CD4-positive, alpha-beta T cell (primary cell): ENCODE results near the gene MRNIP. TPM values are rescaled to one million over a fixed set of nuclear protein-coding genes. Genes with fewer than 3 reads are reported as not detected.
A peak's percentile ranks its signal among the peaks of the same experiment; 100 is the strongest.

Source experiments
- ATAC-seq: fragments of 200-7000 bp; cut with Tn5 transposase; one replicate; pipeline ENCODE4 v1.10.0; 2022; ENCODE audit warnings: mild to moderate bottlenecking; ENCODE audit not compliant: poor library complexity
- CTCF ChIA-PET: fragments of 350-600 bp; sonication (Branson Sonifier 250); formaldehyde crosslinking; loops from one replicate; lab custom pipeline; 2021; ENCODE audit warnings: antibody characterized with exemption, inconsistent platforms; lab: Charles Lee
- POLR2A ChIA-PET: fragments of 350-600 bp; sonication (Branson Sonifier 250); formaldehyde crosslinking; loops from one replicate; lab custom pipeline; 2021; ENCODE audit warnings: antibody characterized with exemption, inconsistent platforms; lab: Charles Lee
- DNase-seq, 14 experiments: peaks; one replicate each; pipeline ENCODE4 v3.0.0-alpha.2; 2013 to 2020; ENCODE audit warnings: mixed read lengths in 2 of 14
- H3K27ac ChIP-seq, 2 donors: one replicate each; pipeline versions ENCODE4 v1.5.1 to v1.7.0; 2013; ENCODE audit warnings: low read length in 2 of 2, low read depth in 1 of 2, mild to moderate bottlenecking in 1 of 2
- H3K27me3 ChIP-seq, 2 experiments: 1 replicate in 1 of 2; 2 replicates in 1 of 2; pipeline versions ENCODE4 v1.6.1 to v1.7.0; 2013; ENCODE audit warnings: low read length in 2 of 2, control low read depth in 1 of 2, mild to moderate bottlenecking in 1 of 2, moderate library complexity in 1 of 2; ENCODE audit not compliant: insufficient read depth in 2 of 2, control insufficient read depth in 1 of 2
- H3K36me3 ChIP-seq: one replicate; pipeline ENCODE4 v1.6.1; 2013; ENCODE audit warnings: low read length, control low read depth; ENCODE audit not compliant: insufficient read depth
- H3K4me1 ChIP-seq: one replicate; pipeline ENCODE4 v1.6.1; 2013; ENCODE audit warnings: low read length, control low read depth; ENCODE audit not compliant: insufficient read depth
- H3K4me3 ChIP-seq: one replicate; pipeline ENCODE4 v1.5.1; 2013; ENCODE audit warnings: mild to moderate bottlenecking, low read length, moderate library complexity
- H3K9me3 ChIP-seq, 2 experiments: 1 replicate in 1 of 2; 2 replicates in 1 of 2; pipeline versions ENCODE4 v1.6.1 to v1.7.0; 2013; ENCODE audit warnings: low read length in 2 of 2, mild to moderate bottlenecking in 2 of 2, control low read depth in 1 of 2, moderate library complexity in 1 of 2; ENCODE audit not compliant: control insufficient read depth in 1 of 2, insufficient read depth in 1 of 2
- H3K27ac Mint-ChIP-seq: one replicate; pipeline ENCODE4 v1.8.0; 2020; ENCODE audit warnings: mixed read lengths
- H3K27me3 Mint-ChIP-seq: one replicate; pipeline ENCODE4 v1.8.0; 2021; ENCODE audit warnings: mixed read lengths
- H3K36me3 Mint-ChIP-seq: one replicate; pipeline ENCODE4 v1.8.0; 2021; ENCODE audit warnings: low read depth, mixed read lengths
- H3K4me1 Mint-ChIP-seq: one replicate; pipeline ENCODE4 v1.8.0; 2021; ENCODE audit warnings: low read depth, mixed read lengths
- H3K4me3 Mint-ChIP-seq: one replicate; pipeline ENCODE4 v1.8.0; 2020; ENCODE audit warnings: mild to moderate bottlenecking, mixed read lengths
- H3K9me3 Mint-ChIP-seq: one replicate; pipeline ENCODE4 v1.8.0; 2020; ENCODE audit warnings: mixed read lengths
- intact Hi-C, 2 experiments: fragments of 100-400 bp; cut with DNase I in 1 of 2; cut with micrococcal nuclease in 1 of 2; formaldehyde crosslinking; loops; one replicate each; pipeline versions ENCODE4 v1.15.1 to v1.9.0; 2023 to 2025; cut with DNase I, micrococcal nuclease
- total RNA-seq, 174 experiments: library from RNA in 2 of 174; stranded (reverse) in 2 of 174; gene quantifications; one replicate each; pipeline ENCODE4 v1.2.3 and lab custom pipeline; 2021 to 2026
- TF ChIP-seq, protein P1 (sequence below): fragments of 200-600 bp; IDR thresholded peaks from one replicate; pipeline ENCODE4 v1.8.0; 2022; ENCODE audit warnings: antibody characterized with exemption, mild to moderate bottlenecking

Gene MRNIP
- total RNA-seq, 2 experiments from 2014 or later, result 31.8 to 32.8 TPM

DNA sequence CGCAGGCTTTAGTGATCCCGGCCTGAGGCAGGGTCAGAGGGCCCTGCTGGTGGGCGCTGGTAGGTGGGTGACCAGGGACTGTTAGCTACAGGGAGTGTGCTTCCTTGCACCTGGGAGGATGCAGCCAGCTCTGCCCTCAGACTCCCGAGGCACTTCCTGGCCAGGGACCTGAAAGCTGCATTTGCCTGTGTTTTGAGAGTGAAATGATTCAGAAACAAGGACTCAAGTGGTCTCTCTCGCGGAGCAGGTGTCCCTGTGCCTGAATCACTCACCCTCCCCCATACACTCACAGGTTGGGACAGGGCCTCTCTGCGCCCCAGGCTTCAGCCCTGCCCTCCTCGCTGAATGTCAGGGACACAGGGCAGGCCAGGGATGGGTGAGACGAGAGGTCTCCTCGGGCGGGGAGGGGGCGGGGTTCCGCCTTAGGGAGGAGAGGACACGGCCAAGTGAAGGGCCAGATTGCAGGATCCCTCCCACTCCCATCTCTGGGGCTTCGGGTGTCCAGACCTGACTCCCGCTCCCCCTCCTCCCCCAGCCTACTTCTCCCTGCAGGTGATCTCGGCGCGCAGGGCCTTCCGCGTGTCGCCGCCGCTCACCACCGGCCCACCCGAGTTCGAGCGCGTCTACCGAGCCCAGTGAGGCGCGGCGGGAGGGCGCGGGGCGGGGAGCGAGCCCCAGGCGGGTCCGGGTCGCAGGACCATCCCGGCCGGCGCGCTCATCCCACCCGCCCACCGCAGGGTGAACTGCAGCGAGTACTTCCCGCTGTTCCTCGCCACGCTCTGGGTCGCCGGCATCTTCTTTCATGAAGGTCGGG, 63.4 kb downstream of the MRNIP start:
- Histone ChIP-seq H3K27me3 (no peaks in the 10 kb centered on the region), H3K4me1 (peaks cover 38% of the 10 kb centered on the region), H3K9me3 (no peaks in the 10 kb centered on the region), H3K36me3 (peaks cover 21% of the 10 kb centered on the region), H3K4me3 (peak overlapping the region; percentile 43), H3K27ac (no peak overlapping the region)
- TF ChIP-seq, protein P1, sequence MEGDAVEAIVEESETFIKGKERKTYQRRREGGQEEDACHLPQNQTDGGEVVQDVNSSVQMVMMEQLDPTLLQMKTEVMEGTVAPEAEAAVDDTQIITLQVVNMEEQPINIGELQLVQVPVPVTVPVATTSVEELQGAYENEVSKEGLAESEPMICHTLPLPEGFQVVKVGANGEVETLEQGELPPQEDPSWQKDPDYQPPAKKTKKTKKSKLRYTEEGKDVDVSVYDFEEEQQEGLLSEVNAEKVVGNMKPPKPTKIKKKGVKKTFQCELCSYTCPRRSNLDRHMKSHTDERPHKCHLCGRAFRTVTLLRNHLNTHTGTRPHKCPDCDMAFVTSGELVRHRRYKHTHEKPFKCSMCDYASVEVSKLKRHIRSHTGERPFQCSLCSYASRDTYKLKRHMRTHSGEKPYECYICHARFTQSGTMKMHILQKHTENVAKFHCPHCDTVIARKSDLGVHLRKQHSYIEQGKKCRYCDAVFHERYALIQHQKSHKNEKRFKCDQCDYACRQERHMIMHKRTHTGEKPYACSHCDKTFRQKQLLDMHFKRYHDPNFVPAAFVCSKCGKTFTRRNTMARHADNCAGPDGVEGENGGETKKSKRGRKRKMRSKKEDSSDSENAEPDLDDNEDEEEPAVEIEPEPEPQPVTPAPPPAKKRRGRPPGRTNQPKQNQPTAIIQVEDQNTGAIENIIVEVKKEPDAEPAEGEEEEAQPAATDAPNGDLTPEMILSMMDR, result no peak
- intact Hi-C loops, result loop anchor here in 1 of 2 experiments (2.0 kb wide), 1 partner anchor 62 kb away; the partner anchor contains the start of gene MAML1
- Mint-ChIP-seq H3K4me1 (peaks cover 40% of the 10 kb centered on the region), H3K9me3 (no peaks in the 10 kb centered on the region), H3K27ac (peak overlapping the region; percentile 85), H3K4me3 (peak overlapping the region; percentile 82), H3K27me3 (no peaks in the 10 kb centered on the region), H3K36me3 (peaks cover 19% of the 10 kb centered on the region)
- POLR2A ChIA-PET, result interaction anchor here (0.6 to 4.6 kb wide), 11 partner anchors 11 to 172 kb away, joined by 3 to 23 read pairs (median 7); partner anchors contain the start of genes HNRNPH1, MAML1, MGAT4B and SQSTM1
- DNase-seq (peak in 3 of 14 experiments; percentile 20 to 47 (median 23)), ATAC-seq (no peak)
- CTCF ChIA-PET, result interaction anchor here (0.6 to 3.2 kb wide), 8 partner anchors 25 to 116 kb away, joined by 3 to 22 read pairs (median 4); partner anchors contain the start of genes MAML1 and SQSTM1

DNA sequence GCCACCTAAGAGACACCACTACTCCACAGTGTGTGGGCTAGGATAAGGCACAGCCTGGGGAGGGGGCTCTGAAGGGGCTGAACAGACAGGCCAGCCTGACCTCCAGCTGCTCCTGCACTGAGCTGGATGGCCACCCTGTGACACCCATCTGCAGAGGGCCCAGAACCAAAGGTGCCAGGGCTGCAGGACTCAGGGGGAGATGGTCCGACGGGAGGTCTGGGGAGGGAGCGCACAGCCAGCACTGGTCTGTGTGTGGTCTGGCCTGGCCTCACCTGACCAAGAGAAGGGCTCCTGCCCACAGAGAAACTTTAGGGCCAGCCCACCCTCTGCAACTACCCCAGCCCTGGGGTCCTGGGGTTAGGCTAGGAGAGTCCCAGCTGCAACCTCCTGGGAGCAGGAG, 64.0 kb downstream of the MRNIP start:
- TF ChIP-seq, protein P1, result no peak
- H3K27me3 Mint-ChIP-seq, result no peaks in the 10 kb centered on the region
- peaks cover 40% of the 10 kb centered on the region for H3K4me1 Mint-ChIP-seq
- Histone ChIP-seq H3K36me3 (peaks cover 17% of the 10 kb centered on the region), H3K4me1 (peaks cover 38% of the 10 kb centered on the region), H3K27me3 (no peaks in the 10 kb centered on the region), H3K9me3 (no peaks in the 10 kb centered on the region), H3K27ac (peak overlapping the region in 1 of 2 donors; percentile 48), H3K4me3 (peak overlapping the region; percentile 31)
- no peaks in the 10 kb centered on the region for H3K9me3 Mint-ChIP-seq
- H3K27ac Mint-ChIP-seq, result peak overlapping the region; percentile 85
- DNase-seq (peak in 1 of 14 experiments; percentile 28), ATAC-seq (no peak)
- H3K4me3 Mint-ChIP-seq, result peak overlapping the region; percentile 82
- intact Hi-C loops, result loop anchor here in 1 of 2 experiments (2.0 kb wide), 1 partner anchor 62 kb away; the partner anchor contains the start of gene MAML1
- ChIA-PET CTCF (interaction anchor here (1.4 to 3.2 kb wide), 2 partner anchors 32 to 34 kb away, joined by 4 to 22 read pairs; no protein-coding TSS in a partner anchor), POLR2A (interaction anchor here (0.6 to 4.6 kb wide), 8 partner anchors 11 to 171 kb away, joined by 3 to 23 read pairs (median 7); partner anchors contain the start of genes HNRNPH1, MGAT4B and SQSTM1)
- H3K36me3 Mint-ChIP-seq, result peaks cover 18% of the 10 kb centered on the region

DNA sequence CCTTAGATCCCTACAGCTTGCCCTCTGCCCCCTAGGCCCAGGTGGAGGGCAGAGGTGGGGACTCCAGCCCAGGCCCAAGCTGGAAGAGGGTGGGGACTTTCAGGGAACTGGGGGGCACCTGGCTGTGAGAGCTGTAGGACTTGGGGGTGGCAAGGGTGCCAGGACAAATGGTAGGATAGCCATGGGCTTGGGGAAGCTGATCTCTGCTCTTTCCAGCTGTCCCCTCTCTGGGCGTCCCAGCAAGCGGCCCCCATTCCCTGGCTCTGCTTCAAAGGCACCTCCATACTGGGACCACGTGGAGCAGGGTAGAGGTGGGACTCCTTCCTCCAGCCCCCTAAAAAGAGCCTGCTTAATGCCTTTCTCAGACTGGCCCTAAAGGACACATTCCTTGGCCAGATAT, 64.4 kb downstream of the MRNIP start:
- H3K4me3 Mint-ChIP-seq, result peak overlapping the region; percentile 82
- intact Hi-C loops, result loop anchor here in 1 of 2 experiments (2.0 kb wide), 1 partner anchor 61 kb away; the partner anchor contains the start of gene MAML1
- H3K27ac ChIP-seq, result peak overlapping the region in 1 of 2 donors; percentile 48
- peaks cover 14% of the 10 kb centered on the region for H3K36me3 ChIP-seq
- H3K4me1 ChIP-seq, result peaks cover 38% of the 10 kb centered on the region
- ChIA-PET POLR2A (interaction anchor here (0.9 to 4.6 kb wide), 11 partner anchors 12 to 171 kb away, joined by 3 to 23 read pairs (median 6); partner anchors contain the start of genes HNRNPH1, MAML1, MGAT4B and SQSTM1), CTCF (no interaction called here)
- H3K27me3 ChIP-seq, result no peaks in the 10 kb centered on the region
- no peaks in the 10 kb centered on the region for H3K9me3 Mint-ChIP-seq
- peak overlapping the region; percentile 85 for H3K27ac Mint-ChIP-seq
- TF ChIP-seq, protein P1, result no peak
- peaks cover 40% of the 10 kb centered on the region for H3K4me1 Mint-ChIP-seq
- peak overlapping the region; percentile 31 for H3K4me3 ChIP-seq
- H3K27me3 Mint-ChIP-seq, result no peaks in the 10 kb centered on the region
- no peaks in the 10 kb centered on the region for H3K9me3 ChIP-seq
- DNase-seq (no peak), ATAC-seq (no peak)
- H3K36me3 Mint-ChIP-seq, result peaks cover 14% of the 10 kb centered on the region
